Measurements from ENCODE around the gene JMJD1C.

Gene JMJD1C

DNA sequence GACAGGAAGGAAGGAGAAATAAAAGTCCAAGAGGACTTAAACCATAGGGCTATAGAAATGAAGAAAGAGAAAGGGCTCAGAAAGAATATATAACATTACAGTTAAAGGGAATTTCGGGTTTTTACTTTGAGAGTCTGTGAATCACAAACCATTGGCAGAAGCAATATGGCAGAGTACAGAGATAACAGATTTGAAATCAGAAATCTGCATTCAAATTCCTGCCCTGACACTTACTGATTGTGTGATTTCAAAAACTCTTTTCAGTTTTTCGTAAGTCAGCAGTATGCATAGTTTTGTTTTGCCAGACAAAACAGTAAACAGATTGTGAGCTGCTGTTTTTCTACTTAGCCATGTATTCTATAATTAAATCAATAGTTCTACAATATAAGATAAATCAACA, 8.2 kb downstream of the JMJD1C start:
- TF ChIP-seq, protein P1, sequence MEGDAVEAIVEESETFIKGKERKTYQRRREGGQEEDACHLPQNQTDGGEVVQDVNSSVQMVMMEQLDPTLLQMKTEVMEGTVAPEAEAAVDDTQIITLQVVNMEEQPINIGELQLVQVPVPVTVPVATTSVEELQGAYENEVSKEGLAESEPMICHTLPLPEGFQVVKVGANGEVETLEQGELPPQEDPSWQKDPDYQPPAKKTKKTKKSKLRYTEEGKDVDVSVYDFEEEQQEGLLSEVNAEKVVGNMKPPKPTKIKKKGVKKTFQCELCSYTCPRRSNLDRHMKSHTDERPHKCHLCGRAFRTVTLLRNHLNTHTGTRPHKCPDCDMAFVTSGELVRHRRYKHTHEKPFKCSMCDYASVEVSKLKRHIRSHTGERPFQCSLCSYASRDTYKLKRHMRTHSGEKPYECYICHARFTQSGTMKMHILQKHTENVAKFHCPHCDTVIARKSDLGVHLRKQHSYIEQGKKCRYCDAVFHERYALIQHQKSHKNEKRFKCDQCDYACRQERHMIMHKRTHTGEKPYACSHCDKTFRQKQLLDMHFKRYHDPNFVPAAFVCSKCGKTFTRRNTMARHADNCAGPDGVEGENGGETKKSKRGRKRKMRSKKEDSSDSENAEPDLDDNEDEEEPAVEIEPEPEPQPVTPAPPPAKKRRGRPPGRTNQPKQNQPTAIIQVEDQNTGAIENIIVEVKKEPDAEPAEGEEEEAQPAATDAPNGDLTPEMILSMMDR (IDR thresholded peaks at IDR 0.05) = no peak

- TF ChIP-seq, protein P1 (IDR thresholded peaks at IDR 0.05) = no peak
Observed at GRCh38 chr10:63456437-63457210, 9.2 kb downstream of the JMJD1C start.

DNA sequence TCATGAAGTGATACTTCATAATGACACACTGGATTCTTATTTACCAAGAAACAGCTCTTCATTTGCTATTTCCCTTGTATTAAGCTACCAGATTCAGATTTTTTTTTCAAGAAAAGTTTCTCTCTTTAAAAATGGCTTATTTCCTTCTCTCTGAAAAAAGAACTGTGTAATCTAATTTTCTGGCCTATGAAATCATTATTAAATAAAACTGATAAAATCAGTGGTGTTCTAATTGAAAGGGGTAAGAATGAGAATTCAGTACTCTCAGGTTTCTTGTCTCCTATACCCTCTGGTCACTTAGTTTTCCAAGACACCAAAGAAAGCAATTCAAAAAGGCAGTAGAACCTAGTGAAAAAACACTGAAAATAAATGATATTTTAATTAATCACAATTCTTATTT, 10.3 kb downstream of the JMJD1C start:
- TF ChIP-seq, protein P1 (IDR thresholded peaks at IDR 0.05) = no peak

DNA sequence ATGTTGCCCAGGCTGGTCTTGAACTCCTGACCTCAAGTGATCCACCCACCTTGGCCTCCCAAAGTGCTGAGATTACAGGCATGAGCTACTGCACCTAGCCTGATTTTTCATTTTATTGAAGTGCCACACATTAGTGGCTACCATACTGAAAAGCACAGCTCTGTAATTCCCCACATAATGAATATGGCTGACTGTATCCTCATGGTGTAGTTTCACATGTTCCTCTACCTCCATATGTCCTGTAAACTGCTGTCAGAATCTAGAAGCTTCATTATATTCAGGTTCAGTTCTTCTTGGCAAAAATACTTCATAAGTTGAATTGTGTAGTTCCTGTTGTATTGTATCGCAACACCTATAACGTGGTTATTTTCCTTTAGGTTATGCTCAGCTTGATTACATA, 11.1 kb downstream of the JMJD1C start:
- TF ChIP-seq, protein P1 (IDR thresholded peaks at IDR 0.05) = no peak

GRCh38 chr10:63452524-63452923, 13.3 kb downstream of the JMJD1C start:
- TF ChIP-seq, protein P1 (IDR thresholded peaks at IDR 0.05) = no peak

- TF ChIP-seq, protein P1 (IDR thresholded peaks at IDR 0.05) = no peak
Observed at GRCh38 chr10:63446716-63447440, 18.9 kb downstream of the JMJD1C start.

- TF ChIP-seq, protein P1 (IDR thresholded peaks at IDR 0.05) = no peak
Observed at GRCh38 chr10:63441404-63441803, 24.4 kb downstream of the JMJD1C start.

Data from LNCAP (cell line).